ENCODE measurements around the gene SHLD2. TPM values are rescaled to one million over a fixed set of nuclear protein-coding genes. Genes with fewer than 3 reads are reported as not detected.
"Not testable (repeated sequence)": the region's sequence is repeated elsewhere in the genome, so short reads cannot be mapped to it uniquely, and the experiment has no call there.

Gene SHLD2
- total and polyA plus RNA-seq, 9 donors: 11.5 to 32.3 (median 24.8) TPM

- TF ChIP-seq POLR2A (IDR thresholded peaks at IDR 0.05): no peak
- TF ChIP-seq CTCF (IDR thresholded peaks at IDR 0.05): no peak
- TF ChIP-seq EP300 (IDR thresholded peaks at IDR 0.05): no peak
- WGBS, 3 donors: 0 to 2% (median 1%) methylated on average over 27 to 39 of the region's 39 CpGs
- no peaks in the 10 kb centered on the region for H3K9me3 ChIP-seq
- no peaks in the 10 kb centered on the region for H3K36me3 ChIP-seq
- H3K27ac ChIP-seq: peak overlapping the region; percentile 94 to 96
- peak overlapping the region; percentile 83 for H3K4me3 ChIP-seq
- peaks cover 6% of the 10 kb centered on the region for H3K4me1 ChIP-seq (ENCODE audit: insufficient read depth)
- peak; percentile 53 to 73 (median 67) for DNase-seq
- intact Hi-C loops (cut with DNase I): loop anchor here in 2 of 4 donors (5.0 to 10.0 kb wide), 3 partner anchors 122 to 159 kb away; partner anchors contain the start of gene ADIRF (in 1 of the 2)
- H3K27me3 ChIP-seq: no peaks in the 10 kb centered on the region
Measured at GRCh38 chr10:87093632-87094372, 1.2 kb upstream of the SHLD2 start.

DNA sequence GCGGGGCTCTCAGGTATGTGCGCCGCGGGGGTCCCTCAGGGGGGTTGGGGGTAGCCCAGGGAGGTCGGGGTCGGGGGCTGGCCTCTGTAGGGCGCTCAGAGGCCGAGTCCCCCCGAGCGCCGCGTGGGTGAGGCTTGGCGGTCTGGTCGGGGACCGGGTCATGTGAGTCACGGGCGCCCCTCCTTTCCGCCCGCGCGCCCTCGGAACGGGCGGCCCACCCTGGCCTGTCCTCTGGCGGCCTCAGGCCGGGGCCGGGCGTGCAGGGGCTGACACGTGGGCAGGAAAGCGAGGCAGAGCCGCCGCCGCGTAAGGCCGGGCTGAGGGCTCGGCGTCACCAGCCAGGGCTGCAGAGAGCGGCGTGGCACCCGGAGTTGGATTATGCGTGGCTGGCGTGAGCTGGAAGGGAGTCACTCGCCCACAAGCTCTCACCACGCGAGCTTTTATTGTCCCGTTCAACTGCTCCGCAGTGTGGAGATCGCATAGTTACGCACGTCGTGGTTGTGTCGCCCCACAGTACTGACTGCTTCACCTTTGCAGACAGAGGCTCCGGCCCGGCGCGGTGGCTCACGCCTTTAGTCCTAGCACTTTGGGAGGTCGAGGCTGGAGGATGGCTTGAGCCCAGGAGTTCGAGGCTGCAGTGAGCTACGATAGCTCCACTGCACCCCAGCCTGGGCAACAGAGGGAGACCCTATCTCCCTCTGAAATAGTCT lies 385 bp downstream of the SHLD2 start:
- TF ChIP-seq CTCF (IDR thresholded peaks at IDR 0.05) (no peak), POLR2A (IDR thresholded peaks at IDR 0.05) (peak; percentile 21), EP300 (IDR thresholded peaks at IDR 0.05) (no peak)
- 0 to 1% (median 0%) methylated on average over 35 to 60 of the region's 60 CpGs for WGBS, 3 donors
- H3K27me3 ChIP-seq: no peaks in the 10 kb centered on the region
- H3K4me3 ChIP-seq: peak overlapping the region; percentile 83
- no peaks in the 10 kb centered on the region for H3K36me3 ChIP-seq
- no peaks in the 10 kb centered on the region for H3K9me3 ChIP-seq
- DNase-seq: peak; percentile 72 to 85 (median 80)
- H3K27ac ChIP-seq: peak overlapping the region; percentile 86 to 94
- intact Hi-C loops (cut with DNase I): loop anchor here in 2 of 4 donors (10.0 kb wide), 2 partner anchors 131 to 161 kb away; partner anchors contain the start of gene ADIRF (in 1 of the 2)
- peaks cover 4% of the 10 kb centered on the region for H3K4me1 ChIP-seq (ENCODE audit: insufficient read depth)

GRCh38 chr10:87101996-87102395 lies 7.0 kb downstream of the SHLD2 start:
- Histone ChIP-seq H3K36me3 (no peaks in the 10 kb centered on the region), H3K4me1 (ENCODE audit: insufficient read depth) (no peaks in the 10 kb centered on the region), H3K27me3 (no peaks in the 10 kb centered on the region), H3K4me3 (no peak overlapping the region), H3K9me3 (no peaks in the 10 kb centered on the region), H3K27ac (no peak overlapping the region)
- WGBS, 3 donors: 93 to 99% (median 97%) methylated on average over 2 of the region's 2 CpGs
- TF ChIP-seq POLR2A (IDR thresholded peaks at IDR 0.05) (no peak), CTCF (IDR thresholded peaks at IDR 0.05) (no peak), EP300 (IDR thresholded peaks at IDR 0.05) (no peak)
- intact Hi-C loops (cut with DNase I): no loop called here
- no peak for DNase-seq

GRCh38 chr10:87104727-87105126 lies 9.7 kb downstream of the SHLD2 start:
- DNase-seq; H3K9me3 ChIP-seq; H3K4me1 ChIP-seq (ENCODE audit: insufficient read depth); H3K36me3 ChIP-seq; H3K27ac ChIP-seq; H3K27me3 ChIP-seq; H3K4me3 ChIP-seq; intact Hi-C loops (cut with DNase I): not testable (repeated sequence)
- WGBS, 3 donors: 91 to 98% (median 97%) methylated on average over 8 of the region's 8 CpGs

Data from ovary (tissue), 9 donors.